ENCODE measurements around the gene SELENON. TPM values are rescaled to one million over a fixed set of nuclear protein-coding genes. Genes with fewer than 3 reads are reported as not detected.

Gene SELENON
- total RNA-seq, 1 donor from 2014 or later: 87.1 TPM

DNA sequence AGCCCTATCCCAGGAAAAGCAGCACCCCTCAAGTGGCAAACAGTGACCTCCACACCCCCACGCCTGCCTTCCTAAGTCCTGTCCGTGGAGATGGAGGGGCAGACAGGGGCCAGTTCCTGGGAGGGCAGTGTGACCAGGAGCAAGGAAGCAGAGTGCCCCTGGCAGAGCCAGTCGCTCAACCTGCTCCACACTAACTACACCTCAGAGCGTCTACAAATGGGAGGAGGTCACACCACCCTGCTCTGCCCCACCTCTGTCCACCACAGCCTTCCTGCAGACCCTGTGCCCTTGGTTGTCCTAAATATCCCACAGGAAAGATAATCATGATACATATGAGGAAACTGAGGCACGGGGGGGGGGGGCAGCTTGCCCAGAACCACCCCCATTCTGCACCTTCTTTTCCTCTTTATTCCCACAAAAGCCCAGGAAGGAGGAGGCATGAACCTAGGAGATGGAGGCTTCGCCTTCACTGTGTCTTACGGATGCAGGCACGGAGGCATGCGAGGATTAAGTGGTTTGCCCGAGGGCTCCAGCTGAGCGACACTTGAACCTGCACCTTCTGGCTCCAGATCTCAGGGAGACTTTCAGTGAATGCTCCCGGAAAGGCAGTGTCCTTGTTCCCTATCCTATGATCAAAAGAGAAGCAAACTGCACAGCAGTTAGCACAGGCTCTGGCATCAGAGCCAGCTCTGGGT lies 42.7 kb upstream of the SELENON start:
- Mint-ChIP-seq H3K4me3 (ENCODE audit: low read depth) (no peak overlapping the region), H3K27me3 (peaks cover 45% of the 10 kb centered on the region), H3K4me1 (ENCODE audit: low read depth) (no peaks in the 10 kb centered on the region), H3K27ac (no peak overlapping the region), H3K36me3 (ENCODE audit: insufficient read depth) (no peaks in the 10 kb centered on the region), H3K9me3 (ENCODE audit: low read depth) (no peaks in the 10 kb centered on the region)
- no peak for DNase-seq (ENCODE audit: low spot score, unreplicated experiment)
- TF ChIP-seq, protein P1, sequence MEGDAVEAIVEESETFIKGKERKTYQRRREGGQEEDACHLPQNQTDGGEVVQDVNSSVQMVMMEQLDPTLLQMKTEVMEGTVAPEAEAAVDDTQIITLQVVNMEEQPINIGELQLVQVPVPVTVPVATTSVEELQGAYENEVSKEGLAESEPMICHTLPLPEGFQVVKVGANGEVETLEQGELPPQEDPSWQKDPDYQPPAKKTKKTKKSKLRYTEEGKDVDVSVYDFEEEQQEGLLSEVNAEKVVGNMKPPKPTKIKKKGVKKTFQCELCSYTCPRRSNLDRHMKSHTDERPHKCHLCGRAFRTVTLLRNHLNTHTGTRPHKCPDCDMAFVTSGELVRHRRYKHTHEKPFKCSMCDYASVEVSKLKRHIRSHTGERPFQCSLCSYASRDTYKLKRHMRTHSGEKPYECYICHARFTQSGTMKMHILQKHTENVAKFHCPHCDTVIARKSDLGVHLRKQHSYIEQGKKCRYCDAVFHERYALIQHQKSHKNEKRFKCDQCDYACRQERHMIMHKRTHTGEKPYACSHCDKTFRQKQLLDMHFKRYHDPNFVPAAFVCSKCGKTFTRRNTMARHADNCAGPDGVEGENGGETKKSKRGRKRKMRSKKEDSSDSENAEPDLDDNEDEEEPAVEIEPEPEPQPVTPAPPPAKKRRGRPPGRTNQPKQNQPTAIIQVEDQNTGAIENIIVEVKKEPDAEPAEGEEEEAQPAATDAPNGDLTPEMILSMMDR (IDR thresholded peaks at IDR 0.05; ENCODE audit: unreplicated experiment): no peak

DNA sequence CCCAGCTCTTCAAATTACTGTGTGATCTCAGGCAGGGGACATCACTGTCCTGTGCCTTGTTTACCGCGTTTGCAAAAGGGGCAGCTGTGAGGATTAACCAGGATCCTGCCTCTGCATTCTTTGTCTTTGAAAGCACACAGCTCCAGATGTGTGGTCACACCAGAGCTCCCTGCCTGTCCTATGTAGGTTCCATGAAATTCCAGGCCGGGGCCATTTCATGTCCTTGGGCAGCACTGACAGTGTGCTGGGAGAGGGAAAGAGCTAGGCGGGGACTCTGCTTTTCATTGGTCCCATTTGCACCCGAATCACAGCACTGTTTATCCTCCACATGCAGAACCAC lies 42.2 kb upstream of the SELENON start:
- no peak overlapping the region for H3K27ac Mint-ChIP-seq
- no peaks in the 10 kb centered on the region for H3K4me1 Mint-ChIP-seq (ENCODE audit: low read depth)
- no peaks in the 10 kb centered on the region for H3K36me3 Mint-ChIP-seq (ENCODE audit: insufficient read depth)
- no peak overlapping the region for H3K4me3 Mint-ChIP-seq (ENCODE audit: low read depth)
- H3K27me3 Mint-ChIP-seq: peaks cover 45% of the 10 kb centered on the region
- TF ChIP-seq, protein P1 (IDR thresholded peaks at IDR 0.05; ENCODE audit: unreplicated experiment): no peak
- DNase-seq (ENCODE audit: low spot score, unreplicated experiment): no peak
- no peaks in the 10 kb centered on the region for H3K9me3 Mint-ChIP-seq (ENCODE audit: low read depth)

DNA sequence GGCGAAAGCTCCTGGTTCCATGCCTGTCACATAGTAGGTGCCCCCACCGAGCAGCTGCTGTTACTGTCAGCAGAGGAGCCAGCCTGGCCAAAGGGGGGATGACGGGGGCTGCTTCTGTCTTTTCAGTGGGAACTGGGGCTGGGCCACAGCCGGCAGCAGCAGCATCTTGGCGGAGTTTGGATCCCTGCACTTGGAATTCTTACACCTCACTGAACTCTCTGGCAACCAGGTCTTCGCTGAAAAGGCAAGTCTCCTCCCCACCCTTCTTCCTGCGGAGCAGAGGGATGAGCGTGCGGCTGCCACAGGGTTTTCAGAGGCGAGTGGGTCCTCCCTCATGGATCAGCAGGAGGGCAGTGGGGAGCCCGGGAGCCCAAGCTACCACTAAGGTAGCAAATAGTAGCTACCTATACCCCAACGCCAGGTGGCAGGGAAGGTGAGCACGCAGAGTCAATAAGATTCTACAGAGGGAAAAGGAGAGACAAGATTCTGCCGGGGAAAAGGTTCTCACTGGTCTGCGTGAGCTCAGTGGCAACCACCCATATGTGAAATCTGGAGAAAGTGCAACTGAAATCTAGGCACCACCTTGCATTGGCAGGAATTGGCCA lies 41.4 kb upstream of the SELENON start:
- no peaks in the 10 kb centered on the region for H3K9me3 Mint-ChIP-seq (ENCODE audit: low read depth)
- no peak overlapping the region for H3K27ac Mint-ChIP-seq
- H3K4me1 Mint-ChIP-seq (ENCODE audit: low read depth): no peaks in the 10 kb centered on the region
- TF ChIP-seq, protein P1 (IDR thresholded peaks at IDR 0.05; ENCODE audit: unreplicated experiment): no peak
- no peak for DNase-seq (ENCODE audit: low spot score, unreplicated experiment)
- H3K4me3 Mint-ChIP-seq (ENCODE audit: low read depth): no peak overlapping the region
- H3K27me3 Mint-ChIP-seq: peaks cover 45% of the 10 kb centered on the region
- H3K36me3 Mint-ChIP-seq (ENCODE audit: insufficient read depth): no peaks in the 10 kb centered on the region

DNA sequence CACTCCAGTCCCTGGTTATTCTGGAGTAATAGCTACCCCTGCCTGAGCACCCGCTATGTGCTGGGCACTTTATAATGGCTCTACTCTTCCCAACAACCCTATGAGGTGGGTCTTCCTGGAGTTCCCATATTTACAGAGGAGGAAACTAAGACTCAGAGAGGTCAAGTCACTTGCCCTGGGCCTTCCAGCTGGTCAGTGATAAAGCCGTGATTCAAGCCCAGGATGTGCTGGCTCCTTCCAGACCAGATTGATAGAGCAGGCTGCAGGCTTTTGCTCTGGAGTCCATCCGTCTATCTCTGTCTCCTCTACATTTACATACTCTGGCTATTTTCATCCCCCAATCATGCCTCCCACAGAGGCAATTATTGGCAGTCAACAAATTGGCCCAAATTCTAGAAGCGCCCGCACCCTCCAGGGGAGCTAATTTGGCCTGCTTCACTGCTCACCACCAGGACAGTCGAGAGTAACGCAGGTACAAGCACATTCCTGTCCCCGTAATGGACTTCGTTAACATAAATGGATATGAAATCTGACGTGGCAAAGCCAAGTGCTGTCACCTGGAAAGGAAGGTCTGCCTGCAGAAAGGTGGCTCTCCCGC lies 39.8 kb upstream of the SELENON start:
- no peak overlapping the region for H3K4me3 Mint-ChIP-seq (ENCODE audit: low read depth)
- TF ChIP-seq, protein P1 (IDR thresholded peaks at IDR 0.05; ENCODE audit: unreplicated experiment): no peak
- DNase-seq (ENCODE audit: low spot score, unreplicated experiment): no peak
- no peaks in the 10 kb centered on the region for H3K4me1 Mint-ChIP-seq (ENCODE audit: low read depth)
- no peaks in the 10 kb centered on the region for H3K36me3 Mint-ChIP-seq (ENCODE audit: insufficient read depth)
- no peaks in the 10 kb centered on the region for H3K9me3 Mint-ChIP-seq (ENCODE audit: low read depth)
- peaks cover 45% of the 10 kb centered on the region for H3K27me3 Mint-ChIP-seq
- no peak overlapping the region for H3K27ac Mint-ChIP-seq

DNA sequence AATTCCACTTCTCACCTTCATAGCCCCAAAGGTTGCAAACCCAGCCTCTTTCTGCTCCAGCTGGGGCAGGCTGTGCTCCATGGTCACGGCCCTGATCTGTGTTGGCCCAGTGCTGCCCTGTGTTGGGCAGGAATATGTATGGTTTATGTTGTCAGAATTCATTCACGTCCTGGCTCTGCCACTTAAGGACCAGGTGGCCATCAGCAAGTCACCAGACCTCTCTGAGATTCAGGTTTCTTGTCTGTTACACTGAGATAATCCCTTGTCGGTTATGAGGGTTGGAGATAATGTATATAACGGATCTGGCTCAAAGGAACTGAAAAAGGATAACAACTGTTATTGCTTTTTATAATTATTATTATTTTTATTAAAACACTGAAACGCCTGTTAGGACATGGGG lies 39.1 kb upstream of the SELENON start:
- TF ChIP-seq, protein P1 (IDR thresholded peaks at IDR 0.05; ENCODE audit: unreplicated experiment): no peak
- peaks cover 44% of the 10 kb centered on the region for H3K27me3 Mint-ChIP-seq
- H3K27ac Mint-ChIP-seq: no peak overlapping the region
- no peaks in the 10 kb centered on the region for H3K36me3 Mint-ChIP-seq (ENCODE audit: insufficient read depth)
- DNase-seq (ENCODE audit: low spot score, unreplicated experiment): no peak
- H3K4me1 Mint-ChIP-seq (ENCODE audit: low read depth): no peaks in the 10 kb centered on the region
- H3K4me3 Mint-ChIP-seq (ENCODE audit: low read depth): no peak overlapping the region
- no peaks in the 10 kb centered on the region for H3K9me3 Mint-ChIP-seq (ENCODE audit: low read depth)
